Endometrial microvascular endothelial cells (primary cell): ENCODE data around the gene CADM2. TPM values are rescaled to one million over a fixed set of nuclear protein-coding genes. Genes with fewer than 3 reads are reported as not detected.

Experiments
- in situ Hi-C: cut with HindIII; loops from 2 replicates; pipeline ENCODE4 v1.10.0; 2017; ENCODE audit warnings: low sequenced_read_pairs, low pct_unique_long_range_greater_than_20kb; ENCODE audit errors: inconsistent ontology term
- total RNA-seq: library from RNA; depleted of rRNA; stranded (reverse); fragments of >200 nt; gene quantifications from one replicate; pipeline ENCODE4 v1.2.3, GENCODE V29; 2015; ENCODE audit errors: inconsistent ontology term

Gene CADM2
- total RNA-seq, 1 donor from 2014 or later, result not detected

DNA sequence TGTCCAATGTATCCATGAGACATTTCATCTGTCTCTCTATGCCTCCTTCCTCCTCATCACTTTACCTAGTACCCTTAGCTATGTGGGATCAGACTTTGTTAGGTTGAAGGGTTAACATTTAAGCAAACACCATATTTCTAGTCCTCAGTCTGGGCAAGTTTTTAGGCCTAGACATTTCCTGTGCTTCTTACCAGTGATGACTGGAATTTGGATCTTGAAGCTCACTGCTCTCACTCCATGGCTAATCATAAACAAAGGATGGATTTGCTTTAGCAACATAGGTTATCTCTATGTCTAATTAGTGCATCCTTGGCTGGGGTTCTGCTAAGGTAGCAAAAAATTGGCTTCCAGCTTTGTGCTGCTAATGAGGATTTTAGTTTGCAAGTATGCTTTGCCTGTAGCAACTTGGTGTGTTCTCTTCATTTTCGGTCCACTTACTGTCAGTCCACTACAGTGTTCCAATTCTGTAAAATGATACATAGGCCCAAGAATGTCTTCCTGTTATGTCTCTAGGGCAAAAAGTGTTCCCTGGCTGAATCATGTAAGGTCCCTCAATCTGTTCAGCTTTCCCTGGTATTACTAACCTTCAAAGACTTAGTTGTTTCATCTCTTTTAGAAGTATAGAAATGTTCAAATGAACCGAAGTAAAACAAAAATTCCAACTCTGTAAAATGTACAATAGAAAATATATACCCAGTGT is 615.4 kb downstream of the CADM2 start:
- in situ Hi-C loops, result no loop called here

DNA sequence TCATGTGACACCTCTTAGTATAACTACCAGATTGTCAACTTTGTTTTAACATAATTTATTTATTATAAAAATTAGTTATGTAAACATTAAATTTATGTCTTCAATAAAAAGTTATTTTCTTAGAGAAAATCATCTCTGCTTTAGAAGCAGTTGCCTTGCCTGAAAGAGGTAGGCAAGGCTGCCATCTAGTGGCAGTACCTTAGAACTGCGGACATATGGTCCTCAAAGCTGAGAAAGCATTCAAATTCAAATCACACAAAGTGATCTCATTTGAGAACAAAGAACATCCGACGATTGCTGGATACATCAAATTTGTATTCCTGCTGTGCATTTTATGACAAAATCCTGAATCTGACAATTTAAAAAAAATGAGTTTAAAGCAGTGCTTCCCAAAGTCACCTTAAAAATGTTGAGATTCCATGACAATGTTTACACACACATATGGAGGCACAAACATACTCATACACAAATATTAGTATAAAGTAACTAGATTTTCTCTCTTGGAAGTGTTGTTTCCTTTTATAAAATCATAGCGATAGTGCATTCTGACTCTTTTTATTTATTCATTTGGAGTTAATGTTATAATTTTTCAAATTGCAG is 617.4 kb downstream of the CADM2 start:
- in situ Hi-C loops, result no loop called here

- in situ Hi-C loops, result no loop called here
Observed at GRCh38 chr3:85576697-85577200, 618.0 kb downstream of the CADM2 start.

GRCh38 chr3:85584779-85585356 is 626.1 kb downstream of the CADM2 start:
- in situ Hi-C loops, result no loop called here

DNA sequence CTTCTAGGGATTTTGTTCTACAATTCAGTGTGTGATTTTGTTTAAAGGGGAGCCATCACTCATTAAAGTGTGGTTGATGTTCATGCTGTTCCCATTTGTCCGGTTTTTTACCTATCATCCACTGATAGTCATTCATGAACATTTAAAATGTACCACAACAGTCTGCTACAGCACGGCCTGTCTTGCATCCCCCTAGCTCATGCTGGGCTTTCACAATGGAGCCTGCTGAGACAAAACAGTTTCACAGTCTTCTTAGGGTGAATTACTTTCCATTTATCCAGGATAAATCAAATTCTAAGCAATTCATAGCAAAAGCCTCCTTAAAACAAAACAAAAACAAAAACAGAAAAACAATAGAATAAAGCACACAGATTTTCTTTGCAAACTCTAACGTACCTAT is 627.2 kb downstream of the CADM2 start:
- in situ Hi-C loops, result no loop called here

- in situ Hi-C loops, result no loop called here
Observed at GRCh38 chr3:85589145-85589544, 630.4 kb downstream of the CADM2 start.

DNA sequence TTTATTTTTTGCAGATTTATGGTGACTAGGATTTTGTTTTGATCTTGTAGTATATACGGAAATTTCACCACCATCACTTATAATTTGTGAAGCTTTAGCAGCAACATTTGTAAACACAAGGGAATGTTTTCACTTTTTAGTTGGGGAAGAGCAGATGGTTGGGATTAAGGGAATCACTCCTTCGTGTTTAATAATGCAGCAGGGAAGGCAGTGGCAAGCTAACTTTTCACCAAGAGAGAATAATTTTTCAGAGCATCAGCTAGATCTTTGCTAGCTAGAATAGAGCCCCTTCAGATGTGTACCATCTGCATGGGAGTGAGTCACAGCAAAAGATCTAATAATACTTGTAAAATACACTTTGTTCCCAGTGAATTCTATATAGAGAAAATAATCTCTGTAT is 632.7 kb downstream of the CADM2 start:
- in situ Hi-C loops, result no loop called here

GRCh38 chr3:85592256-85592655 is 633.5 kb downstream of the CADM2 start:
- in situ Hi-C loops, result no loop called here

- in situ Hi-C loops, result no loop called here
Observed at GRCh38 chr3:85594676-85595075, 635.9 kb downstream of the CADM2 start.

DNA sequence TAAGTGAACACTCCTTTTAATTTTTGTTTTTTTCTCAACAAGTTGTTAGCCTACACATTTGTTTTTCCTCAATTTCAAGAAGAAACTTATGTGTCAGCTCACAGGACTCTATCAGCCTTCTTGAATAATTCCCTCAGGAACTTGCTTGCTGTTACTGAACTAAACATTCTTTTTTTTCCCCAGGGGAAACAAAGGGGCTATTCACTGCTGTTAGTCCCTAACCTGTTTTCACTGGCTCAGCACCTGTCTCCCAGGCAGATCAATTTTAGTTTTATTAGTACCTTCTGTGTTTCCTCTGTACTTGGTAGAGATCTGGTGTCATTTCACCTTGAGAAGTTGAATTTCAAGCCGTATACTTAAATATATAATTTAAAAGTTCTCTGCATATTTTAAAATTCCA is 644.6 kb downstream of the CADM2 start:
- in situ Hi-C loops, result no loop called here

- in situ Hi-C loops, result no loop called here
Observed at GRCh38 chr3:85604641-85605040, 645.9 kb downstream of the CADM2 start.

DNA sequence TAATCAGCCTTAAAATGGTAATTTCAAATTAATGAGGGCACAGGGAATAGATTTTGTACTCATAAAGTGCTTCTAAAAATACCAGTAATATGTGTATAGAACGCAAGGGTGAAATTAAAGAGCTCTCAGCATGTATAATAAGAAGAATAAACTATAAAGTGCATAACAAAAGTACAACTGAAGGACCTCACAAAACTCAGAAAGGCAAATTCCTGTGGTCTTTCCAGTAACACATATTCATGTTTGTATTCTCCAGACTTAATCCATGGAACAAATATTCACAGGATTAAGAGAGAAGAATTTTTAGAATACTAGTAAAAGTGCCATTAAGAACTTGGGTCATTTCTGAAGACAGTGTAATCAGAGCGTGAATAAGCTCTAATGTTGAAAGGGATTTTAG is 646.3 kb downstream of the CADM2 start:
- in situ Hi-C loops, result no loop called here

GRCh38 chr3:85626662-85627061 is 667.9 kb downstream of the CADM2 start:
- in situ Hi-C loops, result no loop called here

DNA sequence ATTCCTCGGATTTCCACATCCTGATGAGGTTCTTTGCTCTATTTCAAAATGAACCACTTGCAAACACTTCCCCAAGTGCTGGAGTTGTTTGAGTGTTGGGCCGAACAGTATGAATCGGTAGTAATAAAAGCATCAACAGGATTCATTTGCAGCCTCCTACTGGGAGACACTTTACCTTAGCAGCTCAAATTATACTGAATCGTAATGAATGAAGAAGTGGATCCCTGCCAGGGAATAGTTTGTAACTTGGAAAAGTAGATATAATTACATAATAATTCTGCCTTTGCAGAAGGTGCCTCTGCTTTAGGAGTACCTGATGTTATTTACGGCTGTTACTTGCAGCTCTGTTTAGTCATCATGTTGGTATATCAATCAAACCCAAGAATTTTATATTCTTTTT is 669.1 kb downstream of the CADM2 start:
- in situ Hi-C loops, result no loop called here

DNA sequence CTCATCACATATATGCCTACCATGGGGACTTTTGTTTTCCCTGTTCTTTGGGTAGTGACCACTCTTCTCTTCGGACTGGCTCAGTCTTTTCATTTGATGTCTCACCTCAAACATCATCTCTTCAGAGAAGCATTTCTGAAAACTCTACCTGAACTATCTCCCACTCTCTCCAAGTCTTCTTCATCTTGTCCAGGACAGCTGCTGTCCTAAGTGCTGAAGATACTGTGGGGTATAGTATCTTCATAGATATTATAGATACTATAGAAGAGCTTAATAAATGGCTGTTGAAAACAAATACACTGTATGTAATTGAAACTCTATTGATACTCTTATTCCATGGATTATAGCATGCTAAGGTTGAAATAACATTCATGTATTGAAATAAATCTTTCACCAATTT is 672.3 kb downstream of the CADM2 start:
- in situ Hi-C loops, result no loop called here

DNA sequence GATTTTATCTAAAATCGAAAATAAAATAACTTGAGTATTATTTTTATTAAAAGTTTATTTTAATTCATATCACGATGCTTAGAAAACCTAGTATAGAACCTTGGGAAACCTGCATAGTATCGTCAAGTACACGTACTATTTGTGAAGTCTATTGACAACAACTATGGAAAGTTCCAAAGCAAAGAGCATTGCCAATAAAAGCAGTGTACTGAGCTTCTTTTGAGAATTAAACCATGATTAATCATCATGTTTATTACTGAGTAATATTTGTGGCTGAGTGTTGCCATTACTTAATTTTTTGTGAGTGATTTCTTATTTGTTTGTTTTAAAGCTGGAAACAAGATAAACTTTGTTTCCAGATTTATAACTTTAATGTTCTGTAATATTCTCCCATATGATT is 674.1 kb downstream of the CADM2 start:
- in situ Hi-C loops, result no loop called here

- in situ Hi-C loops, result no loop called here
Observed at GRCh38 chr3:85652360-85652759, 693.6 kb downstream of the CADM2 start.

DNA sequence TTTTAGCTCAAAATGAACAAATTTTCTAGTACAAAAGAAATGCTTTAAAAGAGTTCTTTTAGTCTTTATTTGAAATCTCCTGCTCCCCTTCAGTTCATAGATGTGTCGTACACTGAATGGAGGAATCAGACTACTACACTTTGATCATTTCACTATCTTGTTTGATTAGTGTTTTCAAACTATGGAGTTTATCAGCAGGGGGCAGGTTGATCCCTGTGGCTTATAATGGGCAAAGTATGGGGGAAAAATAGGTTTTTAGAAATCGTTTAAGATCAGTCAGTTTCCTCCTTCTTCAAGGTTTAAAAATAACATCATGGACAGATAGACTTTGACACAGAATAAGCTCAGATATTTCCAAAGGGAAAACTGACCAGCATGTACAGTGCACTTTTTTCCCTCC is 701.7 kb downstream of the CADM2 start:
- in situ Hi-C loops, result no loop called here

GRCh38 chr3:85662462-85662861 is 703.7 kb downstream of the CADM2 start:
- in situ Hi-C loops, result no loop called here

GRCh38 chr3:85667744-85668143 is 709.0 kb downstream of the CADM2 start:
- in situ Hi-C loops, result no loop called here
